Stimulated activated CD4-positive, alpha-beta T cell treated with anti-CD3 and anti-CD28 coated beads, Interleukin-12 subunit alpha, Interleukin-12 subunit beta, amount 100 ng/mL, for 24 hours (primary cell): ENCODE data around the gene AFAP1L1.

Experiments
- DNase-seq, 2 experiments: peaks; one replicate each; pipeline ENCODE4 v3.0.0-alpha.2; 2020; ENCODE audit warnings: low read depth in 2 of 2

AFAP1L1 gene

GRCh38 chr5:149348518-149348917 lies 76.9 kb downstream of the AFAP1L1 start:
- no peak for DNase-seq

GRCh38 chr5:149349382-149349781 lies 77.7 kb downstream of the AFAP1L1 start:
- no peak for DNase-seq

- no peak for DNase-seq
Observed at GRCh38 chr5:149352169-149352568, 80.5 kb downstream of the AFAP1L1 start.

- DNase-seq = no peak
Observed at GRCh38 chr5:149353911-149354310, 82.3 kb downstream of the AFAP1L1 start.

- DNase-seq = no peak
Observed at GRCh38 chr5:149355688-149356087, 84.0 kb downstream of the AFAP1L1 start.

- DNase-seq = no peak
Observed at GRCh38 chr5:149356391-149356790, 84.7 kb downstream of the AFAP1L1 start.

- peak; percentile 95 to 99 for DNase-seq
Observed at GRCh38 chr5:149357370-149358293, 86.0 kb downstream of the AFAP1L1 start, which contains the start of gene PCYOX1L. TSS of gene PCYOX1L (plus strand) at chr5:149358046. CDS start at chr5:149358069, 23 bp downstream.

GRCh38 chr5:149358294-149358651 lies 86.6 kb downstream of the AFAP1L1 start:
- no peak for DNase-seq

GRCh38 chr5:149358868-149359495 lies 87.3 kb downstream of the AFAP1L1 start:
- no peak for DNase-seq

- DNase-seq = no peak
Observed at GRCh38 chr5:149360272-149360671, 88.6 kb downstream of the AFAP1L1 start.

GRCh38 chr5:149362541-149362940 lies 90.9 kb downstream of the AFAP1L1 start:
- DNase-seq = no peak

- no peak for DNase-seq
Observed at GRCh38 chr5:149363358-149363757, 91.7 kb downstream of the AFAP1L1 start.

GRCh38 chr5:149363936-149364335 lies 92.3 kb downstream of the AFAP1L1 start:
- no peak for DNase-seq

- DNase-seq = no peak
Observed at GRCh38 chr5:149364719-149365118, 93.1 kb downstream of the AFAP1L1 start.

- DNase-seq = no peak
Observed at GRCh38 chr5:149365418-149365817, 93.8 kb downstream of the AFAP1L1 start.

- DNase-seq = no peak
Observed at GRCh38 chr5:149366169-149366729, 94.6 kb downstream of the AFAP1L1 start.

- DNase-seq = peak in 1 of 2 experiments; percentile 48
Observed at GRCh38 chr5:149367249-149367971, 95.8 kb downstream of the AFAP1L1 start.

- no peak for DNase-seq
Observed at GRCh38 chr5:149367972-149368645, 96.5 kb downstream of the AFAP1L1 start.

GRCh38 chr5:149370878-149371277 lies 99.2 kb downstream of the AFAP1L1 start:
- no peak for DNase-seq

- DNase-seq = peak in 1 of 2 experiments; percentile 51
Observed at GRCh38 chr5:149371296-149371962, 99.8 kb downstream of the AFAP1L1 start.
